GM19372 (cell line): ENCODE data around the gene IFNL2.
"Not testable (repeated sequence)": the region's sequence is repeated elsewhere in the genome, so short reads cannot be mapped to it uniquely, and the experiment has no call there.

ENCODE experiments used
- ATAC-seq: cut with Tn5 transposase; IDR thresholded peaks from one replicate; pipeline ENCODE4 v1.9.1; 2021; ENCODE audit warnings: mild to moderate bottlenecking, low read depth, moderate library complexity; ENCODE audit not compliant: unreplicated experiment

Gene IFNL2

GRCh38 chr19:39252458-39252857 is 15.7 kb upstream of the IFNL2 start:
- ATAC-seq: no peak

- no peak for ATAC-seq
Measured at GRCh38 chr19:39253374-39254149, 14.6 kb upstream of the IFNL2 start.

- no peak for ATAC-seq
Measured at GRCh38 chr19:39254531-39255345, 13.5 kb upstream of the IFNL2 start.

- no peak for ATAC-seq
Measured at GRCh38 chr19:39257227-39257626, 11.0 kb upstream of the IFNL2 start.

- no peak for ATAC-seq
Measured at GRCh38 chr19:39261704-39262103, 6.5 kb upstream of the IFNL2 start.

GRCh38 chr19:39262496-39262895 is 5.7 kb upstream of the IFNL2 start:
- ATAC-seq: no peak

DNA sequence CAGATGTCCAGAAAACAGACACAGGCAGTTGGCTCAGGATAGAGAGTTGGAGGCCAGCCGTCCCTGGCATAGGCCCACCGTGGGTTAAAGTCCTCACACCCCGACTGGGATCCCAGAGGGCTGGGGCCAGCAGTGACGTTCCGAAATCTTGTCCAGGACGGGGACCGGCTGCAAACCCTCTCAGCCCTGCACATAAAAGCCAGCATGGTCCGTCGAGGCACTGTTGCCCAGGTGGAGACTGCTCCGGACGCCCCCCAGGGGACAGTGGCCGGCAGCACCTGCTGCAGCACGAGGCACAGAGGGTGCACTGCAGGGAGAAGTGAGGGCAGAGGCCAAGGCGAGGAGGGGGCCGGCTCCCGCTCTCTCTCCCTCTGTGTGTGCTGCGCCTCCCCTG is 4.3 kb upstream of the IFNL2 start:
- ATAC-seq: no peak

GRCh38 chr19:39264306-39265290 is 3.6 kb upstream of the IFNL2 start:
- ATAC-seq: no peak

DNA sequence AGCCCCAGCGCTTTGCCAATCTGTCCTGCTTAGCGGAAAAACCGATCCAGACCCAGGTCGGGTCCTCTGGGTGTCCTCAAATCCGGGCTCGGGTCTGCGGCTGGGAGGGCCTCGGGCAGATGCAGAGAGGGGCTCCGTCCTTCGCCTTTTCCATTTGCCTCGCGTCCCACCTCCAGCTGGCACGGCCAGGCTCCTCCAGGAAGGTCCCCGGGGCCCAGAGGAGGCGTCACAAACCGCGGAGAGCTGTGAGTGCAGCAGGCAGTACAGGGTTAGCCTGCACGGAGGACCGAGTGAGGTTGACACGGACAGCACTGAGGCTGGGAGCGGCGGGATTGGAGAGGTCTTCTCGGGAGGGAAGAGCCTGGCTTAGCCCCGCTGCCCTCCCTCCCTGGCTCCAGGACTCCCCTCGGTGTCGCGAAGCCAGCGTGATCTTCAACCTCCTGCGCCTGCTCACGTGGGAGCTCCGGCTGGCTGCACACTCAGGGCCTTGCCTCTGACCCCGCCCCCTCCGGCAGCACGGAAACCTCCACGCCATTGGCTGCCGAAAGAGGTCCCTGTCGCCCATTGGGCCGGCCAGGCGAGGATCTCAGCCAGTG is 2.8 kb upstream of the IFNL2 start:
- no peak for ATAC-seq

GRCh38 chr19:39268531-39269223 is 481 bp downstream of the IFNL2 start:
- ATAC-seq: not testable (repeated sequence)

DNA sequence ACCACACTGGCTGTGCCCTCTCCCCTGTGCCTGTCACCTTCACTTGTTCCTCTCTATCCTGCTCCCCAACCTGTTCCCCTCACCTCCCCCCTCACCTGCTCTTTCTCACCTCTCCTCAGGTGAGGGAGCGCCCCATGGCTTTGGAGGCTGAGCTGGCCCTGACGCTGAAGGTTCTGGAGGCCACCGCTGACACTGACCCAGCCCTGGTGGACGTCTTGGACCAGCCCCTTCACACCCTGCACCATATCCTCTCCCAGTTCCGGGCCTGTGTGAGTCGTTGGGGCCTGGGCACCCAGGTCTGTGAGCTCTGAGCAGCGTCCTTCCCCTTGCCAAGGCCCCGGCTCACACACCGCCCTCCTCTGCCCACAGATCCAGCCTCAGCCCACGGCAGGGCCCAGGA is 1.2 kb downstream of the IFNL2 start:
- not testable (repeated sequence) for ATAC-seq

DNA sequence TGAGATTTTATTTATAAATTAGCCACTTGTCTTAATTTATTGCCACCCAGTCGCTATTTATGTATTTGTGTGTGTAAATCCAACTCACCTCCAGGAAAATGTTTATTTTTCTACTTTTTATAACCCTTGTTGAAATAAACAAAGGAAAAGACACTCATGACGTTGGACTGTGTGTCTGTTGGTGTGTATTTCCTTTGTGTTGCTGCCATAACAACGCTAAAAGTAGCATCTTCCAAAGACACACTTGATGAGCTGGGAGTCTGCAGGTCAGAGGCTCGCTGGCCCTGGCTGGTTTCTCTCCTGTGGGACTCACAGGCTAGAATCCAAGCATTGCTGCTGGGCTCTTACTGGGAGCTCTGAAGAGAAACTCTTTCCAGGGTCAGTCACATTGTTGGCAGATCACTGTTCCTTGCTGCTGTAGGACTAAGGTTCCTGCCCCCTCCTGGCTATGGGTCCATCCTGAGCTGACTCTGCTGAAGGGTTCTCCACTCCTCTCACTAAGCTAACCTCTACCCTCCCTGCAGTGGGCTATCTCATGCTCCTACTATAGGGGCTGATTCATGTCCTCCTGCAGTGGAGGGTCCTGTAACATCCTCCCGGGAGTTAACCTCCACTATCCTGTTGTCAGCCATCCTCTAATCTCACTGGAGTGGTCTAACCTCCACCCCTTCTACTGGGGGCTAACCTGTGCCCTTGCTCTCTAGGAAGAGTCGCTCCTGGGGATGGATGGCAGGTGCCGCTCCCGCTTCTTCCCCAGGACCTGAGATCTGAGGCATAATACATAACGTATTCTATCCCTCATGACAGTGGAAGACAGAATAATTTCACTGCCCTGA is 2.1 kb downstream of the IFNL2 start:
- ATAC-seq: no peak

- not testable (repeated sequence) for ATAC-seq
Measured at GRCh38 chr19:39273859-39274258, 5.7 kb downstream of the IFNL2 start.

GRCh38 chr19:39275578-39275977 is 7.4 kb downstream of the IFNL2 start:
- no peak for ATAC-seq

GRCh38 chr19:39276740-39277139 is 8.5 kb downstream of the IFNL2 start:
- ATAC-seq: no peak

GRCh38 chr19:39277598-39277997 is 9.4 kb downstream of the IFNL2 start:
- ATAC-seq: no peak

DNA sequence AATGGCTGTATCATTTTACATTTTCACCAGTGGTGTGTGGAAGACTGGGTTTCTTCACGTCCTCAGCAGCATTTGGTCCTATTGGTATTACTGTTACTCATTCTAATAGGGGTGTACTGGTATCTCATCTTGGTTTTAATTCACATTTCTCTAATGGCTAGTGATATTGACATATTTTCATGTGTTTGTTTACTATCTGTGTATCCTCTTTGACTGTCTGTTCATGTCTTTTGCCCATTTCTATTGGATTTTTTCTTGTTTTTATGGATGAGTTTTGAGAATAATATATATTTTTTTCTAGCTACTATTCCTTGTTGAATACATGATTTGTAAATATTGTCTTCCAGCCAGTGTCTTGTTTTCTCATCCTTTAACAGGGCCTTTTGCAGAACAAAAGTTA is 13.8 kb downstream of the IFNL2 start:
- no peak for ATAC-seq

- no peak for ATAC-seq
Measured at GRCh38 chr19:39284032-39284431, 15.8 kb downstream of the IFNL2 start.

- no peak for ATAC-seq
Measured at GRCh38 chr19:39293394-39293793, 25.2 kb downstream of the IFNL2 start.
